ENCODE results near the gene SMAD3.

DNA sequence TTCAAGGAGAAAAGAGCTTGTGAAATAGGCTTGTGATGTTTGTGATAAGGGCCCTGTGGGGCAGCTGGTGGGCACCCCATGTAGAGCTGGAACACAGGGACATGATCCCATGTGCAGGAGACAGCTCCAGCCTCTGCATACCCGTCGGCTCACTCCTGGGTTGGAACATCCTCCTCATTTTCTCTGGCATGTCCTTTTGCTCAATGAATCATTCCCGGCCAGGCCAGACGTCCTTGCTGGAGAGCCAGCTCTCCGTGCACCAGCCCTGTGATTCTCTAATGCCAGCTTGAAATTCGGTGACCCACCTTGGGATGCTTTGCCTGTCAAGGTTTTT is 77.3 kb downstream of the SMAD3 start:
- TF ChIP-seq CTCF (IDR thresholded peaks at IDR 0.05; ENCODE audit: low read depth, low read length, missing input control): no peak
- TF ChIP-seq SP1 (IDR thresholded peaks at IDR 0.05): no peak
- no peak for TF ChIP-seq FOXA1 (IDR thresholded peaks at IDR 0.05)
- no peak for TF ChIP-seq YY1 (IDR thresholded peaks at IDR 0.05)

Data from liver (tissue), 3 donors.